GM21529 (cell line): Measurements from ENCODE around the gene SH3BP1.
A peak's percentile ranks its signal among the peaks of the same experiment; 100 is the strongest.
"Not testable (repeated sequence)": the region's sequence is repeated elsewhere in the genome, so short reads cannot be mapped to it uniquely, and the experiment has no call there.

Experiments used
- ATAC-seq: cut with Tn5 transposase; IDR thresholded peaks from one replicate; pipeline ENCODE4 v1.9.1; 2021; ENCODE audit not compliant: unreplicated experiment

Gene SH3BP1

GRCh38 chr22:37656583-37656982 lies 17.1 kb downstream of the SH3BP1 start:
- ATAC-seq = not testable (repeated sequence)

GRCh38 chr22:37657590-37658132 lies 18.2 kb downstream of the SH3BP1 start:
- no peak for ATAC-seq

GRCh38 chr22:37658133-37659065 lies 18.9 kb downstream of the SH3BP1 start, which contains the start of gene PDXP:
Gene PDXP (plus strand): TSS chr22:37658723. CDS start chr22:37658783, 60 bp downstream.
- peak; percentile 75 for ATAC-seq

GRCh38 chr22:37659066-37659896 lies 19.8 kb downstream of the SH3BP1 start:
- peak; percentile 1 for ATAC-seq

GRCh38 chr22:37659897-37660708 lies 20.6 kb downstream of the SH3BP1 start:
- ATAC-seq = no peak

- no peak for ATAC-seq
Measured at GRCh38 chr22:37660709-37661045, 21.2 kb downstream of the SH3BP1 start.

- no peak for ATAC-seq
Measured at GRCh38 chr22:37661160-37661924, 21.9 kb downstream of the SH3BP1 start.

- ATAC-seq = no peak
Measured at GRCh38 chr22:37662039-37662438, 22.6 kb downstream of the SH3BP1 start.

- no peak for ATAC-seq
Measured at GRCh38 chr22:37663521-37664140, 24.2 kb downstream of the SH3BP1 start.

GRCh38 chr22:37664249-37665101 lies 25.0 kb downstream of the SH3BP1 start:
- no peak for ATAC-seq

GRCh38 chr22:37665487-37665886 lies 26.0 kb downstream of the SH3BP1 start:
- ATAC-seq = no peak

- ATAC-seq = no peak
Measured at GRCh38 chr22:37669586-37669985, 30.1 kb downstream of the SH3BP1 start.

- ATAC-seq = no peak
Measured at GRCh38 chr22:37672206-37672919, 32.9 kb downstream of the SH3BP1 start.

GRCh38 chr22:37672920-37673455 lies 33.5 kb downstream of the SH3BP1 start:
- no peak for ATAC-seq

GRCh38 chr22:37674248-37674647 lies 34.8 kb downstream of the SH3BP1 start:
- no peak for ATAC-seq

GRCh38 chr22:37674951-37675929 lies 35.8 kb downstream of the SH3BP1 start, which contains the start of gene LGALS1:
Gene LGALS1 (plus strand): TSS chr22:37675636. CDS start chr22:37675703, 67 bp downstream.
- peak; percentile 57 for ATAC-seq
